NCI-H2081 (cell line): ENCODE data around the gene CBLC.
A peak's percentile ranks its signal among the peaks of the same experiment; 100 is the strongest.
"Not testable (repeated sequence)": the region's sequence is repeated elsewhere in the genome, so short reads cannot be mapped to it uniquely, and the experiment has no call there.

Source experiments
- DNase-seq, 2 experiments: peaks; one replicate each; lab custom pipeline; 2025; lab: John Stamatoyannopoulos, UW

Gene CBLC

DNA sequence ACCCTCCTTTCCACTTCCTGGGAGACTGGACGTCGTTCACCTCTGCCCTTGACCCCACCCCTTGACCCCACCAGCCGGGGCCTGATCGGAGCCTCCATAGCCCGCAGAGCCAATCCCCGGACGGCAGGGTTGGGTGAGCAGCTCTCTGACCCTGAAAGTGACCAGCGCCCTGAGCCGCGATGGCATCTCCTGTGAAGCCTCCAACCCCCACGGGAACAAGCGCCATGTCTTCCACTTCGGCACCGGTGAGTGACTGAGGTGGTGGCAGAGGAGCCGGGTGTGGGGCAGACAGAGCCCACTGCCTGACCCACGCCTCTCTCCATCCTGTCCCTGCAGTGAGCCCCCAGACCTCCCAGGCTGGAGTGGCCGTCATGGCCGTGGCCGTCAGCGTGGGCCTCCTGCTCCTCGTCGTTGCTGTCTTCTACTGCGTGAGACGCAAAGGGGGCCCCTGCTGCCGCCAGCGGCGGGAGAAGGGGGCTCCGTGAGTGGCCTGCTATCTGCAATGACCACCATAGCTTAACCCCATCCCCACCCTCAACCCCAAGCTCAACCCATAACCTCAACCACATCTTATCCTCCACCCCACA lies 41.6 kb downstream of the CBLC start:
- no peak for DNase-seq

DNA sequence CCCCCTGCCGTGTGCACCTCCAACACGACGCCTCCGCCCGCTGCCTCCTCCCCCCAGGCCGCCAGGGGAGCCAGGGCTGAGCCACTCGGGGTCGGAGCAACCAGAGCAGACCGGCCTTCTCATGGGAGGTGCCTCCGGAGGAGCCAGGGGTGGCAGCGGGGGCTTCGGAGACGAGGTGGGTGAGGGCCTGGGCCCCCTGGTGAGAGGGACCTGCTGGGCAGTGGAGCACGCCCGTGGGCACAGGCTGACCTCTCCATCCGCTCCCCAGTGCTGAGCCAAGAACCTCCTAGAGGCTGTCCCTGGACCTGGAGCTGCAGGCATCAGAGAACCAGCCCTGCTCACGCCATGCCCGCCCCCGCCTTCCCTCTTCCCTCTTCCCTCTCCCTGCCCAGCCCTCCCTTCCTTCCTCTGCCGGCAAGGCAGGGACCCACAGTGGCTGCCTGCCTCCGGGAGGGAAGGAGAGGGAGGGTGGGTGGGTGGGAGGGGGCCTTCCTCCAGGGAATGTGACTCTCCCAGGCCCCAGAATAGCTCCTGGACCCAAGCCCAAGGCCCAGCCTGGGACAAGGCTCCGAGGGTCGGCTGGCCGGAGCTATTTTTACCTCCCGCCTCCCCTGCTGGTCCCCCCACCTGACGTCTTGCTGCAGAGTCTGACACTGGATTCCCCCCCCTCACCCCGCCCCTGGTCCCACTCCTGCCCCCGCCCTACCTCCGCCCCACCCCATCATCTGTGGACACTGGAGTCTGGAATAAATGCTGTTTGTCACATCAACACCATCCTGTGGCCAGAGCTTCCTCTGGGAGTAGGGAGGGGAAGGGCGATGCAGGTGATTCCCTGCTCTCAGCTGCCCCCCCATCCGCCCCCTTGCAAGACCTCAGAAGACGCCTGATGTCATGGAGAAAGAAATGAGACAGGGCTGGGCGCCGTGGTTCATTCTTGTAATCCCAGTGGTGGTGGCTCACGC lies 43.2 kb downstream of the CBLC start:
- no peak for DNase-seq

DNA sequence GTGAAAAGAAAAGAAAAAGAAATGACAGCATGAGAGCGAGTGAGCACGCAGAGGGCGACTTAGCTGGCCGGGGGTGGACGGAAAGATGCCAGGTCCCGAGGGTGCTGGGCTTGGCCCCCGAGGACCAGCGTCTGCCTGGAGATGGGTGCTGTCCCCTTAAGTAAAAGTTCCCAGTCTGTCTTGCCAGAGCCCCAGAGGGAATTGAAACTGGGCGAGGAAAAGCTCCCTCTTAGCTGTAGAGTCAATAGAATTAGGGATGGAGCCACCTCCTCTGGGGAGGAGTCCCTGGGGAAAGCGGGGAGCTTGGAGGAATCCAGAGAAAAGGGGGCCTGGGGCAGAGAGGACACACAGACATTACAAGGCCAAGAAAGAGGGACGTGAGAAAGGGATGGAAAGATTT lies 44.5 kb downstream of the CBLC start:
- DNase-seq, result no peak

DNA sequence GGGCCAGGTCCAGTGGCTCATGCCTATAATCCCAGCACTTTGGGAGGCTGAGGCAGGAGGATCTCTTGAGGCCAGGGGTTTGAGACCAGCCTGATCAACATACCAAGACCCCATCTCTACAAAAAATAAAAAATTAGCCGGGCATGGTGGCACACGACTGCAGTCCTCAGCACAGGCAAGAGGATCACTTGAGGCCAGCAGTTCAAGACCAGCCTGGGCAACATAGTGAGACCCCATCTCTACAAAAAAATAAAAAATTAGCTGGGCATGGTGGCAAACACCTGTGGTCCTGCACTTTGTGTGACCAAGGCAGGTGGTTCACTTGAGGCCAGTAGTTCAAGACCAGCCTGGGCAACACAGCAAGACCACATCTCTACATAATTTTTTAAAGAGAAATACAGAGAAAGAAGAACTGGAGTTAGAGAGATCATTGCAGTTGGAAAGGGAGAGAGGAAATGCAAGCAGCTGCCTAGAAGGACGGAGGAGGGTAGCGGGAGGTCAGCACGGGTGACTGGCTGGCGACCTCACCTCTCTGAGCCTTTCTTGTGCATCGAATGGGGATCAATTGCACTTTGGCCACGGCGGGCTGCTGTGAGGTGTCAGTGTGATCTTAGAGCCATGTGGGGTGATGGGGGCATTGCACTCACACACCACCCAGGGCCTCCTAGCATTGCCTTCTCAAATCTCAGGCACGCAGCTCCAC lies 45.1 kb downstream of the CBLC start:
- no peak for DNase-seq

DNA sequence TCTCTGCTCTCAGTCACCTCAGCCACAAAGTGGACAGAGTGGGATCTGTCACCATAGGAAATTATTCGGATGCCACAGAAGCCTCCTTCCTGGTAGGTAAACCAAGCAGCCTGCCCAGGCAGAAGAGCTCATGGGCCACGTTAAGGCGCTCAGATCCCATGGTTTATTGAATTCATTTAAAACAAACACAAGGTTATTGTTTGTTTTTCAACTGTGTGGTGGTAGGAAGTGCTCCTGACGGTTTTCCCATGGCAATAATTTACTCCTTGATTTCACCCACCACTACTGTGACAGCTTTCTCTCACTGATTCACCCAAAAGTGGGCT lies 45.6 kb downstream of the CBLC start:
- no peak for DNase-seq

DNA sequence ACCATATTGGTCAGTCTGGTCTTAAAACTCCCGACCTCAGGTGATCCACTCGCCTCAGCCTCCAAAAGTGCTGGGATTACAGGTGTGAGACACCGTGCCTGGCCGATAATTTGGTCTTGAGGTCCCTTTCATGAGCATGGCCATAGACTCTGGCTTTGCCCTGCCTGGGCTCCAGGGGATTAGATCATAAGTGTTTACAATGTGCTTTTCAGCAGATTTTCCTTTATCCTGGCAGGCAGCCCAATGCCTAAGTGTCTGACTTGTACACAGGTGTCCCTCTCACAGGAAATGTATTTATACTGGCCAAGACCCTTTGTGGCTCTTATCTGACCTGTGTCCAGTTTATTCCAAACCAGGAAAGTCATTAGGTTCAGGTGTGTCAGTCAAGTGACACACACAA lies 47.1 kb downstream of the CBLC start:
- peak in 1 of 2 experiments; percentile 33 for DNase-seq

DNA sequence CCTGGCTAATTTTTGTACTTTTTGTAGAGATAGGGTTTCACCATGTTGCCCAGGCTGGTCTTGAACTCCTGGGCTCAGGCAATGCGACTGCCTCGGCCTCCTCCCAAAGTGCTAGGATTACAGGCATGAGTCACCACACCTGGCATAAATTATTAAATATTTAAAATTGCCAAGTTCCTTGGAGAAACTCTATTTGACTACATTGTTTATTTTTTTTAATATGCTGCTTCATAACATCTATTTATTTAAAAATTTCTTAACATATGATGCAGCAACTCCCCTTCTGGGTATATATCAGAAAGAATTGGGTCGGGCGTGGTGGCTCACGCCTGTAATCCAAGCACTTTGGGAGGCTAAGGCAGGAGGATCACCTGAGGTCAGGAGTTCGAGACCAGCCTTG lies 55.2 kb downstream of the CBLC start:
- DNase-seq, result not testable (repeated sequence)

DNA sequence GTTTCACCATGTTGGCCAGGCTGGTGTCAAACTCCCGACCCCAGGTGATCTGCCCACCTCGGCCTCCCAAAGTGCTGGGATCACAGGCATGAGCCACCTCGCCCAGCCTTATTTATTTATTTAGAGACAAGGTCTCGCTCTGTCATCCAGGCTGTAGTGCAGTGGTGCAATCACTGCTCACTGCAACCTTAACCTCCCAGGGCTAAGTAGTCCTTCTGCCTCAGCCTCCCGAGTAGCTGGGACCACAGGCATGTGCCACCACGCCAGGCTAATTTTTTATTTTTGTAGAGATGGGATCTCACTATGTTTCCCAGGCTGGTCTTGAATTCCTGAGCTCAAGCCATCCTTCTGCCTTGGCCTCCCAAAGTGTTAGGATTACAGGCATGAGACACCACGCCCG lies 56.7 kb downstream of the CBLC start:
- DNase-seq, result not testable (repeated sequence)

DNA sequence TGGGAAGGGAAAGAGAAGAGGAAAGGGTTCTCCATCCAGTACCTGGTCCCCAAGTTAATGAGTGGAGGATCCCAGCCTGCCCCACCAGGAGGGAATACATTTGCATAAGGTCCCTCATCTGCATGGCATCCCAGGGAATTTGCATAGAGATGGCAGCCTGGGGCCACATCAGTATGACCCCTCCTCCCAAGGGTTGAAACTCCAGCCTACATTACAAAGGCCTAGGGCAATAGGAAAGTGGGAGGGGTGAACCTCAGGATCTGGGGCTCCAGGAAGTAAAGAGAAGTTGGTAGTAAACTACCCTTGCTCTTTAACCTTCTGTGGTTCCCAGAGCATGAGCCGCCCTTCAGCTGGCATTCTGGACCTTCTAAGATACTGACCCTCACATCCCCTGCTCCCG lies 61.6 kb downstream of the CBLC start:
- DNase-seq, result no peak

DNA sequence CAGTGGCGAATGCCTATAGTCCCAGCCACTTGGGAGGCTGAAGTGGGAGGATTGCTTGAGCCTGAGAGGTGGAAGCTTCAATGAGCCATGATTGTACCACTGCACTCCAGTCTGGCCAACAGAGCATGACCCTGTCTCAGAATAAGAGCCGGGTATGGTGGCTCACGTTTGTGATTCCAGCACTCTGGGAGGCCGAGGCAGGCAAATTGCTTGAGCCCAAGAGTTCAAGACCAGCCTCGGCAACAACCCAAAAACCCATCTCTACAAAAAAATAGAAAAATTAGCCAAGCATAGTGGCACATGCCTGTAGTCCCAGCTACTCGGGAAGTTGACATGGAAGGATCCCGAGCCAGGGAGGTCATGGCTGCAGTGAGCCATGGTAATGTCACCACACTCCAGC lies 63.1 kb downstream of the CBLC start:
- no peak for DNase-seq

DNA sequence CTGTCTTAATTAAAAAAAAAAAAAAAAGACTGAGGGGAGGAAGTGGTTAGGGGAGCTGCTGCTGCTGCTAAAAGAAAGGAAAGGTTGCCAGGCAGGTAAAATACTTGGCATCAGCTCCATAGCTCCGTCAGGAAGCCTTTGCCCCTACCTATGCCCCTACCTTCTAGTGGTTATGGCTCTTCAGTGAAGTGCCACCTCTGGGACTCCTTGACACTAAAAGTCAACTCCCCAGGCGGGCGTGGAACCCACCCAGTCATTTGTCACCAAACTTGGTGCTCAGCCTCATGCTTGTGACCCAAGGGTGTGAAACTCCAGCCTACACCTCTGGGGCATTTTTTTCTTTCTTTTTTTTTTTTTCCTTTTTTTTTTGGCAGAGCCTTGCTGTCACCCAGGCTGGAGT lies 63.5 kb downstream of the CBLC start:
- DNase-seq, result no peak

DNA sequence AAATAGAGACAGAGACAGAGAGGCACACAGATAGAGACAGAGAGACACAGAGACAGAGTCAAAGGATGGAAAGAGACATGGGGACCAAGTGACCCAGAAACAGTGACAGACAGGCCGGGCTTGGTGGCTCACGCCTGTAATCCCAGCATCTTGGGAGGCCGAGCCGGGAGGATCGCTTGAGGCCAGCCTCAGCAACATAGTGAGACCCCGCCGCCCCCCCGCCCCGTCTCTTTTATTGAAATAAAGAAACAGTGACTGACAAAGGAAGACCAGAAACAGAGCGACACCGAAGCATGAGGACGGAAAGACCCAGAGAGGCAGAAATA lies 67.6 kb downstream of the CBLC start:
- no peak for DNase-seq

DNA sequence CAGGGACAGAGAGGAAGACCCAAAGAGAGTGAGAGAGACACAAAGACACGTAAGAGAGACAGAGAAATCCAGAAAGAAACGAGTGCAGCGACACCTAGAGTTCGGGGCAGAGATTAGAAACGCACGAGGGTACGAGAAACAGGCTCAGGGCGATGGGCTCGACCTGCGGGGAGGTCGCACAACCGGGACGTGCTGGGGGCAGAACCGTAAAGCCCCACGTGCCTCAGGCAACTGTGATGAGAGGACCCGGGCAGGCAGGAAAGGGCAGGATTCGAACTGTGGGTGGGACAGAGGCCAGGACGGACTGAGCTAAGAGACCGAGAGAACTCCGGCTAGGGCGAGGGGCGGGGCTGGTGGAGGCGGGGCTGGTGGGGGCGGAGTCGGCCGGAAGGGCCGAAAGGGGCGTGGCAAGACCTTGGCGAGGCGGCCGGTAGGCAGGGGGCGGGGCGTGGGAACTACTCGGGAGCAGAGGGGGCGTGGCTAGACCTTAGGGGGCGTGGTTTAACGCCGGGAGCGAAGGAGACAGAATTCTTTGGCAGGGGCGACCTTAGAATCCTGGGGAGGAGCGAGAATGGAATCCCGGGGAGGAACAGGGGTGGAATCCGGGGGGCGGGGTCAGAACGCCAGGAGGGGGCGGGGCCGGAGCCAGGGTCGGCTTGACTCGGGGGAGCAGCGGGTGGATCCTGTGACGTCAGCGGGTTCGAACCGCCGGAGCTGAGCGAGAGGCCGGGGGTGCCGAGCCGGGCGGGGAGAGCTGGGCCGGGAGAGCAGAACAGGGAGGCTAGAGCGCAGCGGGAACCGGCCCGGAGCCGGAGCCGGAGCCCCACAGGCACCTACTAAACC lies 68.1 kb downstream of the CBLC start, which contains the start of gene NECTIN2:
TSS of gene NECTIN2 (plus strand) at position 686 of the 843 bp plus-strand sequence. CDS start 229 bp downstream, outside the sequence.
- DNase-seq, result peak; percentile 76 to 89

DNA sequence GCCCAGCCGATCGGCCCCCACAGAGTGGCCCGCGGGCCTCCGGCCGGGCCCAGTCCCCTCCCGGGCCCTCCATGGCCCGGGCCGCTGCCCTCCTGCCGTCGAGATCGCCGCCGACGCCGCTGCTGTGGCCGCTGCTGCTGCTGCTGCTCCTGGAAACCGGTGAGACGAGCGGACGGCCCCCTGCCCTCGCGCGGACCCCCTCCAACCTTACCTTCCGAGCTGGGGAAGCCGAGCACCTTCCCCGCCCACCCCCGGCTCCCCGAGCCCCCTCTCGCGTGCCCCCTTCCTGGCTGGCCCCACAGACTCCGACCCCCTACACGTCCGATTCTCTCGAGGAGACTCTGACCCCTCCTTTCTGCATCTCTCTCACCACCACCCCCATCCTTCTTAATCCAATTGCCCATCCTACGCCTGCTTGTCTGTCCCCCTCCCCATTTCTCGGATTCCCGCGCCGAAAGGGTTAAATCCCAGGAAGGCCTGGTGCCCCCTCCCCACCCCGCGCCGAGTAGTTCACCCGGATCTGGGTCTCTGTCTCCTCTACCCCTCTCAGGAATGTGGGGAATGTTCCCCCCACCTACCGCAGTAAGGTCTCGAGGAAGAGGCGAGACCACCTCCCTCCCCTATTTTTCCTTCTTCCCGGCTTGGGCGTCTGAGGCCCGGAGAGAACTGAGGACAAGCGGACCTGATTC lies 68.9 kb downstream of the CBLC start:
- DNase-seq, result no peak

DNA sequence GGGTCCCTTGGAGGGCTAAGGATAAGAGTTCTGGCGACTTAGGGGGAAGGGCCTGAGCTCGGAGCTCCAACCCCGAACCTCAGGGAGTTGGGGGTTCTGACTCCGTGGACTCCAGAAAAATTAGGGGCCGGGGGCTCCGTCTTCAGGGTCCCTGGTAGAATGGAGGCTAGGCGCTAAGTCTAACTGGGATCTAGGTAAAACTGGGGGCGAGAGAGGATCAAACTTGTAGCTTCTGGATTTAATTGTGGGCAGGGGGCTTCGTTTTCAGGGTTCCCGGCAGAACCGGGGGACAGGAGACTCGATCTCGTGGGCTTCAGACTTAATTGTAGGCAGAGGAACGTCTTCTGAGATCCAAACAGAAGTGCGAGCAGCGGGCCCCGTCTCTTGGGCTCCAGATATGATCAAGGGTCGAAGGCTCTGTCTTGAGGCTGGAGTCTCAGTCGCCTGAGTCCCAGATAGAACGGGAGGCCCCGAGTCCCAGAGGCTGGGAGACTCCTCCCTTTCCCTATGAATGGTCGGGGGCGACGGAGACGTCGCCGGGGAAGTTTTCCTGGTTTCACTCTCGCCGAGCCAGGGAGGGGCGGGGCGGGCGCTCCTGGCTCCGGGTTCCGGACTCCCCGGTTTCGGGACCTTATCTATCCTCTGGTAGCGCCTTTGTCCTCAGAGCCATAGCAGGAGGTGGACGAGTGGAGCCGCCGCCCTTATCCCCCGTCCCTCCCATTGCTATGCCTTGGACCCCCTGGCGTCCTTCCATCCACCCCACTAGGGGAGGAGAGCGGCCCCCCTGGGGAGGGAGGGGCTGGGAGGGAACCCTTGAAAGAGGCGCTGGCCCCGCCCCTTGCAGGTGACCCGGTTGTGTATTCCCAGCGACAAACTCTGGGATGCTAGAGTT lies 69.7 kb downstream of the CBLC start:
- DNase-seq, result no peak

DNA sequence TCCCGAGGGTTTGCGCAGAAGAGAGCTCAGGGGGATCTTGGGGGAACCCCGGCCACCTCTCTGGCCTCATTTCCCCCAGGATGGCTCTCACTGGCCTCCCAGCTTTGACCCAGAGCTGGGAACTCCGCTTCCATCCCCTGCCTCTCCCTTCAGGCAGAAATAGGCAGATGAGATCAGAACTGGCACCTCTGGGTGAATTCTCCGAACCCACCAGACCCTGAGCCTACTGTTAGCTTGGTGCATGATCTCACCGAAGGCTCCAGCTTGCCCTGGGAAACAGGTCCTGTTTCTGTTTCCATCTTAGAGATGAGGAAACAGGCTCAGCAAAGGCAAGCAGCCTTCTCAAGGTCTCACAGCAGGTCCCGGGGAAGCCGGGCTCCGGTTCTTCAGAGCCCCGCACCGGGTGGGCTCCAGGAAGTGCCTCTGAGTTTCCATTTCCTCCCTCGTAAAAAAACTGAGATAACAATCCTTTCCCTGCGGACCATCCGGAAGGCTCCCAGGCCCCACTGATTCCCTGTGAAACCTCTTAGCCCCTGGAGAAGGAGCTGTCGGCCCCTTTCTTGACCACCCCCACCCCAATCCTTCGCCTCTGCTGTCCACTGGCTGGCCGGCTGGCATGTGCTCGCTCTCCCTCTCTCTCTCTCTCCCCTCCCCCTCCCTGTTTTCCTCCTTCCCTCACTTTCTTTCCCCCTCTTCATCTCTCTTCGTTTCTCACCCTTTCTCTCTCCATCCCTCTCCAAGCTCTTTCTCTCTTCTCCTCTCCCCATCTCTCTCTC lies 70.5 kb downstream of the CBLC start:
- DNase-seq, result no peak

DNA sequence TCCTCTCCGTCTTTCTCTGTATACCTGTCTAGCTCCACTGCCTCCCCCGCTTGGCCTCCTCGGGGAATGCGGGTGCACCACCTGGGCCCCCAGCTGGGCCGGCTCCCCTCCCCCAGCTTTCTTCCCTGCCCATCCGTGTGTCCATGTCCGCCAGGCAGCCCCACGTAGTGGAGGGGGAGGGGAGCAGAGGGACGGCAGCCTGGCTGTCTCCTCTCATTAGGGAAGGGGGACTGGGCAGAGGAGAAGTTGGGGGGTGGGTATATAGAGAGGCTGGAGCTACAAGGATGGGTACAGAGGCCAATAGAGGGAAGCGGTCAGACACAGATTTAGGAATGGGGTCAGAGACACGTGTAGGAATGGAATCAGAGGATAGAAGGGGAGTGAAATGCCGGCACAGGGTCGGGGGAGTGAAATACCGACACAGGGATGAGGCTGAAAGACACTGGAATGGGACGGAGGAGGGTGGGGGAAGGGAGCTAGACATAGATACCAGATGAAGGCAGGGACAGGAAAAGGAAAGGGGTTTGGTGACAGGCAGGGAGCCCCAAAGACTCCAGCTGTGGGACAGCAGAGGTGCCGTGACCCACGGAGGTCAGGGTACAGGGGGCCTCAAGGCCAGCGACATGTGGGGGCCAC lies 71.2 kb downstream of the CBLC start:
- no peak for DNase-seq
